ENCODE data around the gene PRKCB.
"Not testable (repeated sequence)": the region's sequence is repeated elsewhere in the genome, so short reads cannot be mapped to it uniquely, and the experiment has no call there.

PRKCB gene

GRCh38 chr16:24221219-24221618, 385.4 kb downstream of the PRKCB start:
- DNase-seq (ENCODE audit: low read depth, low spot score): no peak

GRCh38 chr16:24228514-24228913, 392.7 kb downstream of the PRKCB start:
- DNase-seq (ENCODE audit: low read depth, low spot score): no peak

- no peak for DNase-seq (ENCODE audit: low read depth, low spot score)
Measured at GRCh38 chr16:24232936-24233335, 397.2 kb downstream of the PRKCB start.

GRCh38 chr16:24234737-24235136, 399.0 kb downstream of the PRKCB start:
- no peak for DNase-seq (ENCODE audit: low read depth, low spot score)

- DNase-seq (ENCODE audit: low read depth, low spot score): no peak
Measured at GRCh38 chr16:24235806-24236205, 400.0 kb downstream of the PRKCB start.

GRCh38 chr16:24238846-24239245, 403.1 kb downstream of the PRKCB start:
- DNase-seq (ENCODE audit: low read depth, low spot score): not testable (repeated sequence)

GRCh38 chr16:24246911-24247607, 411.3 kb downstream of the PRKCB start:
- no peak for DNase-seq (ENCODE audit: low read depth, low spot score)

- DNase-seq (ENCODE audit: low read depth, low spot score): no peak
Measured at GRCh38 chr16:24253192-24253591, 417.4 kb downstream of the PRKCB start.

GRCh38 chr16:24255456-24256371, 419.9 kb downstream of the PRKCB start, which contains the start of gene CACNG3:
Gene CACNG3, plus strand, starts transcription at chr16:24256335. Its CDS starts 420 bp downstream, at chr16:24256755.
- no peak for DNase-seq (ENCODE audit: low read depth, low spot score)

- no peak for DNase-seq (ENCODE audit: low read depth, low spot score)
Measured at GRCh38 chr16:24257958-24258357, 422.2 kb downstream of the PRKCB start.

GRCh38 chr16:24258791-24259190, 423.0 kb downstream of the PRKCB start:
- DNase-seq (ENCODE audit: low read depth, low spot score): no peak

GRCh38 chr16:24262816-24263215, 427.0 kb downstream of the PRKCB start:
- DNase-seq (ENCODE audit: low read depth, low spot score): no peak

All from brain pericyte (primary cell).